B cell (primary cell): ENCODE measurements around the gene ANKRD33.

Source experiments
- CTCF ChIP-seq: fragments of 200-600 bp; IDR thresholded peaks from one replicate; pipeline ENCODE4 v1.8.0; 2022; ENCODE audit warnings: antibody characterized with exemption, mild to moderate bottlenecking
- EZH2 ChIP-seq: IDR thresholded peaks from 2 replicates; pipeline ENCODE4 v1.6.1; 2012; ENCODE audit warnings: borderline replicate concordance, low read depth, mild to moderate bottlenecking, moderate library complexity, low read length; ENCODE audit not compliant: insufficient read depth, poor library complexity, severe bottlenecking

GRCh38 chr12:51867371-51867770, 20.5 kb upstream of the ANKRD33 start:
- TF ChIP-seq CTCF (no peak), EZH2 (no peak)
